HG03280 (cell line): ENCODE results near the gene NEURL3.
"Not testable (repeated sequence)": the region's sequence is repeated elsewhere in the genome, so short reads cannot be mapped to it uniquely, and the experiment has no call there.

ENCODE experiments used
- ATAC-seq: cut with Tn5 transposase; IDR thresholded peaks from one replicate; pipeline ENCODE4 v1.9.1; 2021; ENCODE audit warnings: mild to moderate bottlenecking, moderate library complexity; ENCODE audit not compliant: unreplicated experiment

NEURL3 gene

GRCh38 chr2:96486696-96487095 lies 18.5 kb downstream of the NEURL3 start:
- no peak for ATAC-seq

- ATAC-seq = peak; percentile 87
Measured at GRCh38 chr2:96485751-96486651, 19.2 kb downstream of the NEURL3 start.

GRCh38 chr2:96485350-96485749 lies 19.8 kb downstream of the NEURL3 start:
- ATAC-seq = no peak

GRCh38 chr2:96484091-96484490 lies 21.1 kb downstream of the NEURL3 start:
- ATAC-seq = no peak

GRCh38 chr2:96477458-96477857 lies 27.7 kb downstream of the NEURL3 start:
- no peak for ATAC-seq

GRCh38 chr2:96471772-96472171 lies 33.4 kb downstream of the NEURL3 start:
- ATAC-seq = no peak

GRCh38 chr2:96470636-96471035 lies 34.5 kb downstream of the NEURL3 start:
- no peak for ATAC-seq

- no peak for ATAC-seq
Measured at GRCh38 chr2:96470109-96470508, 35.0 kb downstream of the NEURL3 start.

- no peak for ATAC-seq
Measured at GRCh38 chr2:96468904-96469303, 36.3 kb downstream of the NEURL3 start.

- no peak for ATAC-seq
Measured at GRCh38 chr2:96464651-96465050, 40.5 kb downstream of the NEURL3 start.

GRCh38 chr2:96464061-96464460 lies 41.1 kb downstream of the NEURL3 start:
- no peak for ATAC-seq

- no peak for ATAC-seq
Measured at GRCh38 chr2:96463119-96463518, 42.0 kb downstream of the NEURL3 start.

- not testable (repeated sequence) for ATAC-seq
Measured at GRCh38 chr2:96461616-96462015, 43.5 kb downstream of the NEURL3 start.

- ATAC-seq = no peak
Measured at GRCh38 chr2:96452053-96452452, 53.1 kb downstream of the NEURL3 start.

- no peak for ATAC-seq
Measured at GRCh38 chr2:96449637-96450036, 55.5 kb downstream of the NEURL3 start.

- no peak for ATAC-seq
Measured at GRCh38 chr2:96449174-96449573, 56.0 kb downstream of the NEURL3 start.

GRCh38 chr2:96447726-96448125 lies 57.4 kb downstream of the NEURL3 start:
- no peak for ATAC-seq
